ES-I3 (cell line): ENCODE data around the gene MPRIP.

ENCODE experiments used
- H3K36me3 ChIP-seq: 2 replicates; pipeline ENCODE4 v1.6.1; 2013; ENCODE audit warnings: mild to moderate bottlenecking, low read length, control low read depth, moderate library complexity; ENCODE audit not compliant: insufficient read depth
- H3K4me1 ChIP-seq: 2 replicates; pipeline ENCODE4 v1.6.1; 2013; ENCODE audit warnings: mild to moderate bottlenecking, control low read depth, low read length; ENCODE audit not compliant: insufficient read depth
- H3K9ac ChIP-seq: 2 replicates; pipeline ENCODE4 v1.6.1; 2013; ENCODE audit warnings: low read depth, mild to moderate bottlenecking, low read length, moderate library complexity
- H3K9me3 ChIP-seq: 2 replicates; pipeline ENCODE4 v1.6.1; 2013; ENCODE audit warnings: mild to moderate bottlenecking, low read length, moderate library complexity; ENCODE audit not compliant: control insufficient read depth, insufficient read depth

MPRIP gene

GRCh38 chr17:17072546-17072945 is 30.3 kb downstream of the MPRIP start:
- no peak overlapping the region for H3K9ac ChIP-seq

GRCh38 chr17:17073030-17073564 is 30.8 kb downstream of the MPRIP start:
- H3K36me3 ChIP-seq = 0 out of 2 replicates have a peak, but pooled peaks cover 2% of the 10 kb centered on the region

More at GRCh38 chr17:17072546-17072945, 30.3 kb downstream of the MPRIP start:
- Histone ChIP-seq H3K36me3 (0 out of 2 replicates have a peak, but pooled peaks cover 2% of the 10 kb centered on the region), H3K9me3 (peaks cover 6% of the 10 kb centered on the region; the same call in 1 of the 2 replicates), H3K4me1 (no peaks in the 10 kb centered on the region; the same call in 1 of the 2 replicates)

GRCh38 chr17:17073581-17074403 is 31.5 kb downstream of the MPRIP start:
- H3K9me3 ChIP-seq = peaks cover 6% of the 10 kb centered on the region; the same call in 1 of the 2 replicates
- H3K36me3 ChIP-seq = 0 out of 2 replicates have a peak, but pooled peaks cover 2% of the 10 kb centered on the region
- H3K4me1 ChIP-seq = no peaks in the 10 kb centered on the region

More at GRCh38 chr17:17073030-17073564, 30.8 kb downstream of the MPRIP start:
- Histone ChIP-seq H3K9me3 (peaks cover 6% of the 10 kb centered on the region; the same call in 1 of the 2 replicates), H3K9ac (no peak overlapping the region), H3K4me1 (no peaks in the 10 kb centered on the region)

GRCh38 chr17:17075125-17075781 is 33.0 kb downstream of the MPRIP start:
- 0 out of 2 replicates have a peak, but pooled peaks cover 2% of the 10 kb centered on the region for H3K36me3 ChIP-seq
- H3K9me3 ChIP-seq = 0 out of 2 replicates have a peak, but pooled peaks cover under 1% of the 10 kb centered on the region
- H3K4me1 ChIP-seq = no peaks in the 10 kb centered on the region
- no peak overlapping the region for H3K9ac ChIP-seq

More at GRCh38 chr17:17073581-17074403, 31.5 kb downstream of the MPRIP start:
- H3K9ac ChIP-seq = no peak overlapping the region

- Histone ChIP-seq H3K36me3 (0 out of 2 replicates have a peak, but pooled peaks cover 2% of the 10 kb centered on the region), H3K9me3 (no peaks in the 10 kb centered on the region), H3K9ac (no peak overlapping the region), H3K4me1 (no peaks in the 10 kb centered on the region)
These were observed 33.8 kb downstream of the MPRIP start for GRCh38 chr17:17076066-17076465.

GRCh38 chr17:17077101-17077500 is 34.8 kb downstream of the MPRIP start:
- no peaks in the 10 kb centered on the region for H3K36me3 ChIP-seq
- no peaks in the 10 kb centered on the region for H3K4me1 ChIP-seq
- H3K9ac ChIP-seq = no peak overlapping the region
- H3K9me3 ChIP-seq = no peaks in the 10 kb centered on the region

GRCh38 chr17:17077861-17078732 is 35.8 kb downstream of the MPRIP start:
- Histone ChIP-seq H3K9ac (no peak overlapping the region), H3K4me1 (no peaks in the 10 kb centered on the region), H3K9me3 (no peaks in the 10 kb centered on the region), H3K36me3 (no peaks in the 10 kb centered on the region)

GRCh38 chr17:17078832-17079231 is 36.6 kb downstream of the MPRIP start:
- Histone ChIP-seq H3K4me1 (no peaks in the 10 kb centered on the region), H3K9ac (no peak overlapping the region), H3K36me3 (no peaks in the 10 kb centered on the region), H3K9me3 (no peaks in the 10 kb centered on the region)

GRCh38 chr17:17079336-17079735 is 37.1 kb downstream of the MPRIP start:
- Histone ChIP-seq H3K9me3 (no peaks in the 10 kb centered on the region), H3K36me3 (no peaks in the 10 kb centered on the region), H3K9ac (no peak overlapping the region), H3K4me1 (no peaks in the 10 kb centered on the region)

GRCh38 chr17:17079761-17080160 is 37.5 kb downstream of the MPRIP start:
- no peaks in the 10 kb centered on the region for H3K36me3 ChIP-seq
- H3K9ac ChIP-seq = no peak overlapping the region
- no peaks in the 10 kb centered on the region for H3K4me1 ChIP-seq
- H3K9me3 ChIP-seq = no peaks in the 10 kb centered on the region

- Histone ChIP-seq H3K9me3 (no peaks in the 10 kb centered on the region), H3K9ac (no peak overlapping the region), H3K4me1 (no peaks in the 10 kb centered on the region), H3K36me3 (no peaks in the 10 kb centered on the region)
These were observed 37.9 kb downstream of the MPRIP start for GRCh38 chr17:17080181-17080631.

- Histone ChIP-seq H3K9ac (no peak overlapping the region), H3K36me3 (no peaks in the 10 kb centered on the region), H3K9me3 (no peaks in the 10 kb centered on the region), H3K4me1 (no peaks in the 10 kb centered on the region)
These were observed 38.5 kb downstream of the MPRIP start for GRCh38 chr17:17080781-17081180.

GRCh38 chr17:17081304-17081940 is 39.2 kb downstream of the MPRIP start:
- Histone ChIP-seq H3K9me3 (no peaks in the 10 kb centered on the region), H3K4me1 (no peaks in the 10 kb centered on the region), H3K36me3 (no peaks in the 10 kb centered on the region), H3K9ac (no peak overlapping the region)
